Colon (tissue), 2 donors: ENCODE measurements around the gene TM4SF4.

Experiments used
- FAIRE-seq: peaks from 2 replicates; lab custom pipeline; 2012; peaks lifted over from hg19 to GRCh38; lab: Jason Lieb, UNC
- donor health status: control.
- donor health status: control.

TM4SF4 gene

DNA sequence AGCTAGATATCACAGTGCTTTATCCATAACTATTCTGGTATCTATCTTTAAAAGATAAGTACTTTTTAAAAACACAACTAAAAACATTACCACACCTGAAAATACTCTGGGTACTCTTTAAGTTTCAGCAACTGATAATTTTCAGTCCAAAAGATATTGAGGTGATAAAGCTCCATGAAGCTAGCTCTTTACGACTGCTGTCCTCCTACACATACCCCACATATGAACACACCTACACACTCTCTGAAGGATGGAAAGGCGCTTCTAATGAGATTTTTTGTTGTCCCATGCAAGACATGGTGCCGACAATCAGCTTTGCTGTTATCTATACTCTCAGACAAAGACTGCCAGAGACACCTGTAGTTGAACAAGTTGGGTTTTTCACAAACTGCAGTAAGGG lies 19.1 kb upstream of the TM4SF4 start:
- FAIRE-seq = no peak

DNA sequence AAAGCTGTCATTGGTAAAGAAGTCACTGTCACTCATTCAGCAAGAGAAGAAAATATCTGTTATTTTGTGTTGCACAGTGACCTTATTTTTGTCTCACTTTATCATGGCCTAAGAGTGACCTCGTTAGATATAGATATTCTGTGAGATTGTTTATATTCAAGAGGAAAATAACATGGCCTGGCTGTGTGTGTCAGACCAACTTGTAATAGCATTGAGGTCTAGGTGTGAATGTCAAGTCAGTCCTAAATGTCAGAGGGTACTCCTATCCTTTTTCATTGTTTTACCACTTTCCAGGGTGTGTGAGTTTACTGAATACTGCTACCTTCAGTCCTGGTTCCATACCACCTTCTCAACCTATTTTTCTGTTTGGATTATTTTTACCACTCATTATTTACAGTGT lies 18.5 kb upstream of the TM4SF4 start:
- FAIRE-seq = no peak

DNA sequence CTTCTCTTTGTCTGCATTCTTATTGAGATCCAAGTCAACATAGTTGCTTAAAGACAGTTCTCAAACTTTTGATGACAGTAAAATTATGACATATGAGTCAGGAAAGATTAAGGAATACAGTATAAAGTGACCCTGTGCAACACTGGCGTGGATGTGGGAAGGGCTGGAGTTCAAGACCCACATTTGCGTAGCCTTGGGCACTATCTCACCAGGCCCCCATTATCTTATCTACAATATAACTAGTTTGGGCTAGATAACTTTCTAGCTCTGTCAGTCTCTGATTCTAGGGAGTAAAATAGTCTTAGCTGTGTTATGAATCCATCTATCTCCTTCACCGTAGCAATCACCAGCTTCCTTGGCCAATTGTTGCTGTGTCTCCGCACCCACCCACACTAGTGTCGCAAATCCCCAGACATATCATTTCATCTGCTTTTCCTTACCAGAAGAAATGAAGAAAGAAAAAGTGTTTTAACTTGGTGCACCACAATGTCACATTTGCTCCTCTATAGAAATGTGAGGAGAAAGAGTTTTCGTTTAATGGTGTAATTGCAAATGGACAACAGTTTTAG lies 14.9 kb upstream of the TM4SF4 start:
- no peak for FAIRE-seq

DNA sequence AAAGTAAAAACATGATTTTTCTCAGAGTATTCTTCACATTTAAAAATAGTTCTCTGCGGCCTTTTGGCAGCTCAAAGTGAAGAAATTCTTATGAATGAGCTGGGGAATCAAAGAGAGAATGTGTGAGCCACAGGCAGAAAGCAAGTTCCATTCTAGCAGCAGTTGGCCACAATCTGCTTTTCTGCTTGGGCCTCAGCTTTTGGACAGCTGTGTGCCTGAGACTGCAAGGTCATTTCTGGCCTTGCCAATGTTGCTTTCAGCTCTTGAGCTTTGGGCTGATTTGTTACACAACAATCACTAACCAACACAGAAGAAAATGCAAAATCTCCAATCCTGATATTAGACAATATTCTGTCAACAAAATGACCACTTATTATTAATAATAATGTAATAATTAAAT lies 14.4 kb upstream of the TM4SF4 start:
- no peak for FAIRE-seq

DNA sequence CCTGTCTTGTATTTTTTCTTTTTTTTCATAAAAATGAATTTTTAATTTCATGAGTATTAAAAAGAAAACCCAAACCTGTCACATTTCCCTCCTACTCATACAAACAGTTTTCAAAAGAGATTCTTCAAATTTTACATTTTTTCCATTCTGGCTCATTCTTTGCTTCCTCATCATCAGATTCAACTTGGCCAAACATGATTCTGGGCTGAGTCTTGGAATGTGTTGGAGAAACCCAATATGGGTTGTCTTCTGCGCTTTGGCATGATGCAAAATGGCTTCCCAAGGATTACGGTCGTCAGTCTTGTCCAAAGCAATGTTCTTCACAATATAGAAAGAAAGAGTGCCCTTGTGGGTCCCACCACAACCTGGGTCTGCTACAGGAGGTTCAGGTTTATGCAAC lies 12.4 kb upstream of the TM4SF4 start:
- FAIRE-seq = no peak

DNA sequence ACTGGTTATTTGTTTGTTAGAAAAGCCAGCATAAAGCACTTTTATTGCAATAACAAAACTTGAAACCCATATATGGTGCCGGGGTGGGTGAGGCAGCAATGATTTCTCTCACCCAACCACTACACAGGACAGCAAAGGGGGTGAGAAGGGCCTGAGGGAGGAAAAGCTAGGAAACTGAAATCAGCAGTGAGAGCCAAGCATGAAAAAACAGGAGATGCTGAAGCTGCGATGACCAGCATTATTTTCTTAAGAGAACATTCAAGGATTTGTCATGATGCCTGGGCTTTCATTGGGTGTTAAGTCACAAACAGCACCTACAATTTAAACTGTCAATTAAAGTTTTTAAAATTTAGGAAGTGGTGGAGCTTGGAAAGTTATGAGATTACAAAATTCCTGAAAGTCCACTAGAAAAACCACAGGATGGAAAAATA lies 11.9 kb upstream of the TM4SF4 start:
- FAIRE-seq = no peak

DNA sequence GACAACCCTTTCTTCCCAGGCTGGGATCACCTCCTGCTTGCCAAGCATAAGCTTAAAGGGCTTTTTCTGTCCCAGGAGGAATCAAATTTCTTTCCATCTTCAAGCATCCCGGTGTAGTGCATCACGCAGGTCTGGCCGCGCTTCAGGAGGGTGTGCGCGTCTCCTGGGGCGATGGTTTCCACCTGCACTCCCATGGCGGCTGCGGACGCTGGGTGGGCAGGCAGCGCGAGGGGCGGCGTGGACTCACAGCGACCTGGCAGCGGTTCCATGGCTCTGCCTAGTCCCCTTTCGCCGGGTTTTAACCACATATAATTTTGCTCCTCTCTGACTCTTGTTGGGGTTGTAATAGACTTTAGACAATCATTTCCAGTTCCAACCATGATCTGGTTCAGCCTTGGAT lies 10.6 kb upstream of the TM4SF4 start:
- FAIRE-seq = no peak

DNA sequence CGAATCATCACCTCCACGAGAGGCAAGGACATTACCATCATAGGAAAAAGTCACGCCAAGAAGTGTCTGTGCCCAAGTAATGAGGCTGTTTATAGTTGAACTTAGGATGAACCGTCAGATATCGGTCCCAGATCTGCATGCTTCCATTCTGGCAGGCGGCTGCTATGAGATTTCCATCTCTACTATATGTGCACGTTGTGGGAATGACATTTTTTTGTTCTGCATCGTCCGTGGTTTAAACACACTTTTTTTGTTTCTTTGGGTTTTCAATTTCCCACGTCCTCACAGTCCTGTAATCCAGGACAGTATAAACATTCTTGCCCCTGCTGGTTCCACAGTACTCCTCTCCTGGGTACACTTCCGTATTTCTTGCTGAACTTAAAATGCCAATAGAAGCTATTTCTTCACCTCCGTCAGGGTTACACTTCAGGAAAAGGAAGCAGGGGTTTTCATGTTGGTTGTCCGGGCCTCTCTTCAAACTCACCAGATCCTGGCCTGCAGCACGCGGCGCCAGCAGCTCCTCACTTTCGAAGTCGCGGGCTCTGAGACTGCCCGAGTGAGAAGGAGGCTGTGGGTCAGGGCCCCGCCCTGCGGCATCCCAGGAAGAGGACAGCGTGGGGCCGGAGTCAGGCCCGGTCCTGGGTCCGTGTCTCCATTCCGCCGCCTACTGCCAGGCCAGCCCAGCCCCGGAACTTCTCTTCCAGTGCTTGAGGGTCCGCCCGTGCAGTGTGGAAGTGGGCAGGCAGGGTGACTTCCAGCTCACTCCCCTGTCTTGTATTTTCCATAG lies 9.8 kb upstream of the TM4SF4 start:
- no peak for FAIRE-seq

DNA sequence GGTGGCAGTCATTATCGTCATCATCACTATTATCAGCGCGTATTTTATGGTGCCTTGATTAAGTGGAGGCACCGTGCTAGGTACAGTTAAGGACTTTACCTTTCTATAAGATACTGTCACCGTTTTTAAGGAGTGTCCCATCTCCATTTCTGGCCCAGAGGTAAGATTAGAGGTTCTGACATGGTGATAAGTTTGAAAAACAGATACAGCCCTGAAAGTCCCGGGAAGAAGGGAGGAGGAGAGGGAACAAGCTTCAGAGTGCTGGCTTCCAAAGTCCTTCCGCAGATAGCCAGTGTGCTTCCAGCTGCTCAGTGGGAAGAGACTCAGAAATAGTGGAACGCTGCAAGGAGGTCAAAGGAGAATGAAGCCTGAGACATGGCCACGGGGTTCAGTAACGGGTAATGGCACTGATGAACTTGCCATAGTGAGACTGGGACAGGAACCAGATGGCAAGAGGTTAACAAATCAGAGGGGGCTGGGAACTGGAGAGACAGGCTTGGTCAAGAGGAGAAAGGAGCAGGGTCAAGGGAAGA lies 9.1 kb upstream of the TM4SF4 start:
- FAIRE-seq = no peak

DNA sequence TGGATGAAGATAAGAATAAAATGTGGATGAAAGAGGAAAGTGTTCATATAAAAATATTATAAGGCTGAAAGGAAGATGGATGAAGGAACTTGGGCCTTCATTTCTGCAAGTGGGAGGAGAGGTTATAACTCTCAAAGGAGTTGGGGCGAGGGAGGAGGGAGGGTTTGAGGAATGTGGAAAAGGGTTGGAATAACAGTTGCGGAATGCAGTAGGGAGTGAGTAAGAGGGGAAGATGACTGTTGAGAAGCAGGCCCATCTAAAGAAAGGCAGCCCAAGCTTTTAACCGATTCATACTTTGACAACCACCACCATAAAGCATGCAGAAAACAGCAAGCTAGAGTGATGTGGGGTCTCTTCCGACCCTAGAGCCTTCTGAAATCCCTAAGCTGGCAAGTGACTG lies 8.3 kb upstream of the TM4SF4 start:
- no peak for FAIRE-seq

DNA sequence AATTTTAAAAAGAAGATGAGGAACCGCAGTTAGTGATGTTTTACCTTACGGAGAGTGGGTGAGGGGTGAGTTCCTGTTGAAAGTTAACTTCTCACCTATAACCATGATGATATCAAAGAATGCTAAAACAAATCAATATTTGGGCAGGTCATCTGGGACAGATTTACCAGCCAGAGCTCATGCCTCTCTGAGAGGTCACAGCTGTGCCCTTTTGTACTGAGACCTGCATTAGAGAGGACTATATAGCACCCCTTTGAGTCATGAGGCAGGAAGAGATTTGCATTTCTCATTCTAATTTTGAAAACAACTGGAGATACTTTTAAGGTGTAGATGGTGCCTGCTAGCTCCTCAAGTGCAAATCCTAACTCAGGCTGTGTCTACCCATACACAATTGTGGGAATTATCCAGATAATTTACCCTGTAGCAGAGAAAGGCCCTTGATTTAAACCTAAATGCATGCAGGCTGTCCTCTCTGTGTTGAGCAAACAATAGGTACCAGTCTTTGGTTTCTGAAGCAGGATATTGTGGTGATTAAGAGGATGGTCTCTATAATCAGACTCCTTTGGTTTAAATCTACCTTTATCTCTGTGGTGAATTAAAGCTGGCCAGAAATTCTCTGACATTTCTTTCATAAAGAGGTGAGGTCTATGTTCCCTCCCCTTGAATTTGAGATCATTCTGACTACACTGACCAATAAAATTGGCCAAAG lies 5.8 kb upstream of the TM4SF4 start:
- FAIRE-seq = no peak

DNA sequence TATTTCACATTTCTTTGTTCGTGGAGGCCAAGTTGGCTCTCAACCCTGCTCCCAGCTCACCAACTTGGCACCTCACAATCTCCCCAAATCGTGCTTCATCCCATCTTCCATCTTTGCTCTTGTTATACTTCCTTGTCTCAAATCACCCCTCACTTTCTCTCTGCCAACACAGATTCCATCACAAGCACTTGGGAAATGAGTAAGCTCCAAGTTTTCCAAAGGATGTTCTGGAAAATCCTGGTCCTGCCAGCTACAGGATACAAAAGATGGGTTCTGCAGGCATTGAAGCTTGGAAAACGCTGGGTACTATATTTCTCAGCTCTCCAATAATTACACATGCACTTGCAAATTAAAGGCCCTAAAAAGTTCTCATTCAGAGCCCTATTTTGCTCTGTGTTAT lies 4.1 kb upstream of the TM4SF4 start:
- FAIRE-seq = no peak

DNA sequence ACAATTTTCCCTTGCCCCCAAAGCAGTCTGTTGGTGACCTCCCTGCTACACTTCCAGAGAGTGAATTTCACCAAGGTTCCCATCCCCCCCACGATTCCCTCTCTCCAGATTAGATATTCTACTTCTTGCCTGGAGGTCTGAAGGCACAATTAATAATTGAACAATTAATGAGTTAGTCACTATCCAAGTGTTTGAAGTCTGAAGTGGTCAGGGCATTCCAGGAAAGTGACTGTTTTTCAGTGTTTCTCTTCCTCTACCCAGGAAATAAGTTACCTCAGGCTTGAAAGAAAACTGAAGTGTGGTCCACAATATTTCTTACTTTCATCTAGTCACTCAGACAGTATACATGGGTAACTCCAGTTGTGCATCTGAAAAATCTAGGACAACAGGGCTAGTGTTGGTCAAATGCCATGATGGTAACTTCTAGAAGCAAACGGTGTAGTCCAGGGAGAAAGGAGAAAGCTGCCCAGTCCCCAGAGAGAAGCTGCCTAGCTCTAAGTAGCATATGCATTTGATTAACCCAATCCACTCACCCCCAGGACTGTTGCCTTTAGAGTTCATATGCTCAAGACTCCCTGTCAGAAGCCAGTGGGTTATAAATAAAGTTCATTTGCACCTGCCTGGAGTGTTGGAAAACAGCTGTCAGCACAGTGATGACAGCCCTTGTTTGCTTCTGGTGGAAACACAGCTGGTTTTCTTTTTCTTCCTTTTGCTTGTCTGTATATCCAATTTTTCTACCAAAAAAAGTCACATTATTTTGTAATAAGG lies 2.3 kb upstream of the TM4SF4 start:
- no peak for FAIRE-seq

DNA sequence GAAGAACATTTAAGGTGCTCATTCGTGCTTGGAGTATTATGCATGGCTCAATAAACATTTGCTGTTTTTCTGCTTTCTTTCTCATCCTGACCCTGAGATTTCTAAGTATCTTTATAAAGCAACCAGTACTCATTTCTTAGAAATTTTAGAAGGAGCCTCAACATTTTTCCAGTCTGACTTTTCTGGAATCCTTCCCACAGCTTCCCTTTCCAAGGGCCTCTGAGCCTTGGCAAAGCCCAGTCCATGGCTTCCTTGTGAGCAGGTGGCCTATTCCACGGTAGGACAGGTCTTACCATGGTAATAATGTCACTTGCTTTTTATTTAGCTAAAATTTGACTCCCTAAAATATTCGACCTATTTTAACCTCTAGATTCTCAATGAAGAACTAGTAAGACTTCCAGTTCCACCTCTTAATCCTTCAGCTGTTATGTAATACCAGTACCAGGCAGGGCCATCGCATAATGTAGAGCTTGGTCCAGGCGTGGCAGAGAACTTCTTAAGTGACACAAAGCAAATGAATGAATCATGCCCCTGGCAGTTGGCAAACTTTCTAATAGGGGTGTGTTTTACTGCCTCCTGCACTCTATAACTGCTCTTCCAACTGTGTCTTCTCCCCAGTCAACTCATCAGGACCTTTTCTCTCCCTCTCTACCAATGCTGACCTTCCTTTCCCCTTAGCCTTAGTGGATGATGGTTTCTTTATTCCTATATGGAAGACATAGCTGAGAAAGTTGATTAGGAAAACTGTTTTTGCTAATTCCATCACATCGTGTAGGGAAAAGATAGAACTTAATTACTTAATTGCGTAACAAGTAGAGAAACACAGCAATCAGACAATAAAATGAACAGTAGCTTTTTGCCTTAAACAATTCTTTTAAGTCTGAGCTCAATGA lies 894 bp upstream of the TM4SF4 start:
- FAIRE-seq = no peak

DNA sequence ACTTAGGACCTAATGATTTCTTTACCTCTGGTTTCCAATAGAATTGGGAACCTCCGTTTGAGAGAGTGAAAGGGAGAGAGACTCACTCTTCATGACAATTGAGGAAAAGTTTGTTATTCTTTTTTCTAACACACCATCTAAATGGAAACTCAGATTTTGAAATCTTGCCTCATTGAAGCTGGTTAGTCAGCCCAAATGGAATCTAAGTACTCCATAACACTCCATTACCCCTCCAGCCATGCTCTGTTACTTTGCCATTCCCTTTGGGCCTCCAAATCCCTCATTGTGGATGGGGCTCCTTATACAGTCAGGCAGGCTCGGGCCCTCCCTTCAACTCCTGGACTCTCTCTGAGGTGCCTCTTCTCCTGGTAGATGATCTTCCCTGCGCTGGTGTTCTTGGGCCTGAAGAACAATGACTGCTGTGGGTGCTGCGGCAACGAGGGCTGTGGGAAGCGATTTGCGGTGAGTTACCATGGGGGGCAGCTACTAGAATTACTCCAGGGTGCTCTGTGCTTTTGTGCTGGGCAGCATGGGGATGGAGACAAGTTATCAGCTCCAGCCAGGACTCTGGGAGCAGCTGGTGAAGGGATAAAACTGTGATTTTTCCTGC lies 1.1 kb downstream of the TM4SF4 start:
- FAIRE-seq = no peak

DNA sequence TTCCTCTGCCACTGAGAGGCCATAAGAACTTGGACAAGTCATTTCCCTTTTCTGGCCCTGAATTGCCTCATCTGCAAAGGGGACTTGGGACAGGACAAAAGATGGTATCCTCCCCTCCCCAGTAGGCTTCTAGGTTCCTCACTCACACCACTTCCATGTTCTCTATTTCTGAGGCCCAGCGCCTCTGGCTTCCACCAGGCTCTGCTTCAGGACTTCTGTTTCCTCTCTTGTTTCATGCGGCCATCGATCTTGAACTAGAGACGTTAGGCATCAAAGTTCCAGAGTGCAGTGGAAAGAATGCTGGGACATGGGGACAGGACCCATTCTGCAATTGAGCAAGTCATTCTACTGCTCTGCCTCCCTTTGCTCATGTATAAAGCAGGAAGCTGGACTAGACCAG lies 1.7 kb downstream of the TM4SF4 start:
- no peak for FAIRE-seq

DNA sequence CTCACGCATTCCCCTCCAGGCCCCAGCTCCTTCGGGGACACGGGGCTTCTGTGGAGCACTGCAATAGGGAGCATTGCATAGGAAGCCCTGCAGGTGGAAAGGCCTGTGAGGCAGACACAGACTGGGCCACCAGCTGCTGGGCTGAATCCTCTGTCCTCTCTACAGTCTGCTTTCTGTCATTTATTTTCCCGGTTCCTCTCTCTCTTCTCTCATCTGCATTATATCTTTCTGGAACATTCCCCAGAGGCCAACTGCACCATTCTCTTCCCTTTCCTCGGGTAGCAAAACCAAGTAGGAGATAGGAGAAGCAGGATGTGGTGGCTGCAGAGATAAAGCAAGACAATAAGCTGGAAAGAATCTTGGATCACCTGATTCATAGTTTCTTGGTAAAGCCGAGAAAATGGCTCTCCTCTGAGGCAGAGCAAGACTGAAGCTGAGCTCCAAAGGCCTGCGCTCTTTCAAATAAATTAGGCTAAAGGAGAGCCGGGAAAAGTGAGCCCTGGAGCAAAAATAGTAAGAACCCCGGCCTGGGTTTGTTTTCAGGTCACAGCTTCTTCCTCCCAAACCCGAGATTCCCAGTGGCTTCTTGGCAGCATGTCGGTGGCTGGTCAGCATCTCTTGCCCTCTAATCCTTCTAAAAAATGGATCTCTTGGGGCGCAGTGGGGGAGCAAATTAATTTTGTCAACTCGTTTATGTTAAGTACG lies 5.3 kb downstream of the TM4SF4 start:
- FAIRE-seq = no peak

DNA sequence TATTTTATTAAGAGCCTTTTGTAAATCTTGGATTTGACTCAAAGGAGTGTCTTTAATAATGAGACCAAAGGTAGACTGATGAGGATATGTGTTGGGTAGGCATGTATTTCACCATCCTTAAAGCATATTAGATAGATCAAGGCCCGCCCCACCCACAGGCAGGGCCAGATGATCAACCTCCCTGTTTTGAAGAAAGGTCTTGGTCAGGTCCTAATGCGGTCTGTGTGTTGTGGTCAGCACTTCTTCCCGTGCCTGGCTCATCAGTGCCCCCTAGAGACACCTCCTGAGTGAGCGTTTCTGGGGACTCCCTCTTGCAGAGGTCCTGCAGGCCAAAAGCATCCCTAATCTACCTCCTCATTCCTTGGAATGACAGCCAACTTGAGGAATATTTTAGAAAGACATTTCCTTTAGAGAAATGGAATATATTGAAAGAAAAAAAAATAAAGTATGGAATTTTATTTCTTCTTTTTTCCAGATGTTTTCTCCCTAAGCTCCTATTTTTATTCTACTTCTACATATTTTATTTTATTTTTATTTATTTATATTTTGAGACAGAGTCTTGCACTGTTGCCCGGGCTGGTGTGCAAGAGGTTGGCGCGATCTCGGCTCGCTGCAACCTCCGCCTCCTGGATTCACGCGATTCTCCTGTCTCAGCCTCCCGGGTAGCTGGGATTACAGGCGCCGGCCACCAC lies 6.0 kb downstream of the TM4SF4 start:
- no peak for FAIRE-seq

DNA sequence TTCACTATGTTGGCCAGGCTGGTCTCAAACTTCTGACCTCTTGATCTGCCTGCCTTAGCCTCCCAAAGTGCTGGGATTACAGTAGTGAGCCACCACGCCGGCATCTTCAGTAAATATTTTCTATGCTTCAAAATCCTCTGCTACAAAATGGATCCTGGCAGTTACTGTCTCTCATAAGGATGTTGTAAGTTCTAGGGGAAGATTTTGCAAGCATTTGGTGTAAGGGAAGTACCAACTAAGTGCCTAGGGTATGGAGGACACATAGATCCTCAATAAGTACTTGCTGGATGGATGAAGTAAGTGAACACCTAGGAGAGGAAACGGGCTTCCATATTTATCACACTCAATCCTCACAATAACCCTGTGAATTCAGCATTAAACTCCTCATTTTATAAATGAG lies 6.6 kb downstream of the TM4SF4 start:
- no peak for FAIRE-seq

DNA sequence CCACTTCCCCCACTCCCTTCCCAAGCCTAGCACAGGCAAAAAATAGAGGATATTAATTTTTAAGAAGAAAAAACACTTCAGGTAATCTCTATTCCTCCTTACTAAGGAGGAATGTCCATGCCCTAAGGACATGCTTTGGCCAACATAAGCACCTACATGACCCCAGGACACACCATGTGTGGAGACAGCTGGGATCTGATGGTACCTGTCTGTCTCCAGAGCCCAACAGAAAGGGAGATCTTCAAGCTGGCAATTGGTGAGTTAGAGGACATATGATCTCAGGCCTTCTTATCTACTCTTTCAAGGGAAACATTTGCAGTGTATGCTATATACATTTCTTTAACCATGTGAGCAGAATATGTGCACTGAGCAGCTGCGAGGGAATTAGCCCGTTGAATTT lies 7.0 kb downstream of the TM4SF4 start:
- FAIRE-seq = no peak
